Ishikawa (cell line): Measurements from ENCODE around the gene LTBP4.

Source experiments
- CEBPB ChIP-seq: IDR thresholded peaks from 2 replicates; pipeline ENCODE4 v1.6.1; 2012
- CREB1 ChIP-seq: IDR thresholded peaks from 2 replicates; pipeline ENCODE4 v1.6.1; 2012; ENCODE audit warnings: low read depth
- EGR1 ChIP-seq: IDR thresholded peaks from 2 replicates; pipeline ENCODE4 v1.6.1; 2012
- EP300 ChIP-seq: IDR thresholded peaks from 2 replicates; pipeline ENCODE4 v1.6.1; 2012; ENCODE audit warnings: borderline replicate concordance
- FOXM1 ChIP-seq: IDR thresholded peaks from 2 replicates; pipeline ENCODE4 v1.6.1; 2012; ENCODE audit warnings: low read depth, borderline replicate concordance
- NFIC ChIP-seq: IDR thresholded peaks from 2 replicates; pipeline ENCODE4 v1.6.1; 2012
- RAD21 ChIP-seq: IDR thresholded peaks from 2 replicates; pipeline ENCODE4 v1.6.1; 2012; ENCODE audit warnings: low read depth
- TAF1 ChIP-seq: IDR thresholded peaks from 2 replicates; pipeline ENCODE4 v1.6.1; 2012; ENCODE audit warnings: low read depth, mild to moderate bottlenecking
- TCF12 ChIP-seq: IDR thresholded peaks from 2 replicates; pipeline ENCODE4 v1.6.1; 2012; ENCODE audit warnings: low read depth
- TEAD4 ChIP-seq: IDR thresholded peaks from 2 replicates; pipeline ENCODE4 v1.6.1; 2012
- YY1 ChIP-seq: IDR thresholded peaks from 2 replicates; pipeline ENCODE4 v1.6.1; 2012; ENCODE audit warnings: low read depth
- ZBTB7A ChIP-seq: IDR thresholded peaks from 2 replicates; pipeline ENCODE4 v1.6.1; 2012; ENCODE audit warnings: low read depth
- TF ChIP-seq, protein P1 (sequence below): IDR thresholded peaks from 2 replicates; pipeline ENCODE4 v1.6.1; 2012
- TF ChIP-seq, protein P2 (sequence below): IDR thresholded peaks from 2 replicates; pipeline ENCODE4 v1.6.1; 2012
- TF ChIP-seq, protein P3 (sequence below): IDR thresholded peaks from 2 replicates; pipeline ENCODE4 v1.6.1; 2012; ENCODE audit warnings: low read depth, mild to moderate bottlenecking

The LTBP4 gene

GRCh38 chr19:40625406-40626120, 24.4 kb downstream of the LTBP4 start:
- TF ChIP-seq EP300 (no peak), ZBTB7A (no peak)

DNA sequence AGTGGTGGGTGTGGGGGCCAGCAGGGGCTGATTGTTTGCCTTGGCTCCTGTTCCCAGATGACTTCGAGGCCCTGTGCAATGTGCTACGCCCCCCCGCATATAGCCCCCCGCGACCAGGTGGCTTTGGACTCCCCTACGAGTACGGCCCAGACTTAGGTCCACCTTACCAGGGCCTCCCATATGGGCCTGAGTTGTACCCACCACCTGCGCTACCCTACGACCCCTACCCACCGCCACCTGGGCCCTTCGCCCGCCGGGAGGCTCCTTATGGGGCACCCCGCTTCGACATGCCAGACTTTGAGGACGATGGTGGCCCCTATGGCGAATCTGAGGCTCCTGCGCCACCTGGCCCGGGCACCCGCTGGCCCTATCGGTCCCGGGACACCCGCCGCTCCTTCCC, 25.7 kb downstream of the LTBP4 start:
- no peak for TF ChIP-seq TEAD4

GRCh38 chr19:40627486-40628279, 26.5 kb downstream of the LTBP4 start:
- TF ChIP-seq YY1 (no peak), CEBPB (no peak), RAD21 (no peak), CREB1 (no peak), TCF12 (no peak), ZBTB7A (no peak), TAF1 (no peak), EP300 (no peak), FOXM1 (no peak), TEAD4 (no peak), NFIC (no peak), EGR1 (no peak)
- TF ChIP-seq, protein P1, sequence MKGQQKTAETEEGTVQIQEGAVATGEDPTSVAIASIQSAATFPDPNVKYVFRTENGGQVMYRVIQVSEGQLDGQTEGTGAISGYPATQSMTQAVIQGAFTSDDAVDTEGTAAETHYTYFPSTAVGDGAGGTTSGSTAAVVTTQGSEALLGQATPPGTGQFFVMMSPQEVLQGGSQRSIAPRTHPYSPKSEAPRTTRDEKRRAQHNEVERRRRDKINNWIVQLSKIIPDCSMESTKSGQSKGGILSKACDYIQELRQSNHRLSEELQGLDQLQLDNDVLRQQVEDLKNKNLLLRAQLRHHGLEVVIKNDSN: no peak
- TF ChIP-seq, protein P2, sequence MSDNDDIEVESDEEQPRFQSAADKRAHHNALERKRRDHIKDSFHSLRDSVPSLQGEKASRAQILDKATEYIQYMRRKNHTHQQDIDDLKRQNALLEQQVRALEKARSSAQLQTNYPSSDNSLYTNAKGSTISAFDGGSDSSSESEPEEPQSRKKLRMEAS: no peak
- TF ChIP-seq, protein P3, sequence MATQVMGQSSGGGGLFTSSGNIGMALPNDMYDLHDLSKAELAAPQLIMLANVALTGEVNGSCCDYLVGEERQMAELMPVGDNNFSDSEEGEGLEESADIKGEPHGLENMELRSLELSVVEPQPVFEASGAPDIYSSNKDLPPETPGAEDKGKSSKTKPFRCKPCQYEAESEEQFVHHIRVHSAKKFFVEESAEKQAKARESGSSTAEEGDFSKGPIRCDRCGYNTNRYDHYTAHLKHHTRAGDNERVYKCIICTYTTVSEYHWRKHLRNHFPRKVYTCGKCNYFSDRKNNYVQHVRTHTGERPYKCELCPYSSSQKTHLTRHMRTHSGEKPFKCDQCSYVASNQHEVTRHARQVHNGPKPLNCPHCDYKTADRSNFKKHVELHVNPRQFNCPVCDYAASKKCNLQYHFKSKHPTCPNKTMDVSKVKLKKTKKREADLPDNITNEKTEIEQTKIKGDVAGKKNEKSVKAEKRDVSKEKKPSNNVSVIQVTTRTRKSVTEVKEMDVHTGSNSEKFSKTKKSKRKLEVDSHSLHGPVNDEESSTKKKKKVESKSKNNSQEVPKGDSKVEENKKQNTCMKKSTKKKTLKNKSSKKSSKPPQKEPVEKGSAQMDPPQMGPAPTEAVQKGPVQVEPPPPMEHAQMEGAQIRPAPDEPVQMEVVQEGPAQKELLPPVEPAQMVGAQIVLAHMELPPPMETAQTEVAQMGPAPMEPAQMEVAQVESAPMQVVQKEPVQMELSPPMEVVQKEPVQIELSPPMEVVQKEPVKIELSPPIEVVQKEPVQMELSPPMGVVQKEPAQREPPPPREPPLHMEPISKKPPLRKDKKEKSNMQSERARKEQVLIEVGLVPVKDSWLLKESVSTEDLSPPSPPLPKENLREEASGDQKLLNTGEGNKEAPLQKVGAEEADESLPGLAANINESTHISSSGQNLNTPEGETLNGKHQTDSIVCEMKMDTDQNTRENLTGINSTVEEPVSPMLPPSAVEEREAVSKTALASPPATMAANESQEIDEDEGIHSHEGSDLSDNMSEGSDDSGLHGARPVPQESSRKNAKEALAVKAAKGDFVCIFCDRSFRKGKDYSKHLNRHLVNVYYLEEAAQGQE: no peak

DNA sequence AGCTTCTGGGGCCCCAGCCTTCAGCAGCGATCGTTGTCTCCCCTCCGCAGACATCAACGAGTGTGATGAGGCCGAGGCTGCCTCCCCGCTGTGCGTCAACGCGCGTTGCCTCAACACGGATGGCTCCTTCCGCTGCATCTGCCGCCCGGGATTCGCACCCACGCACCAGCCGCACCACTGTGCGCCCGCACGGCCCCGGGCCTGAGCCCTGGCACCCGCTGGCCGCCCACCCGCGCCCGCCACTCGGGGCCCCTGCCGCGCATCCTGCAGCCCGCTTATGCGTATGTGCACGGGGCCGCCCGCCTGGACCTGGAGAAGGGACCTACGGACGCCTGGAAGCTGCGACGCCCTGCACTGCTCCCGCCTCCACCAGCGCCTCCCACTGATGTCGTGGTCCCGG, 28.2 kb downstream of the LTBP4 start:
- TF ChIP-seq, protein P1: no peak
- TF ChIP-seq NFIC: no peak
- no peak for TF ChIP-seq TAF1
- TF ChIP-seq, protein P2: no peak
- no peak for TF ChIP-seq CREB1
- TF ChIP-seq, protein P3: no peak
- no peak for TF ChIP-seq YY1
- TF ChIP-seq ZBTB7A: no peak
- no peak for TF ChIP-seq TEAD4
- no peak for TF ChIP-seq RAD21
- TF ChIP-seq CEBPB: no peak
- no peak for TF ChIP-seq TCF12
- no peak for TF ChIP-seq FOXM1
- no peak for TF ChIP-seq EP300
- no peak for TF ChIP-seq EGR1

GRCh38 chr19:40630571-40631160, 29.5 kb downstream of the LTBP4 start:
- TF ChIP-seq CREB1 (no peak), NFIC (peak; percentile 73)
